ENCODE results near the gene PRR20G. TPM values are rescaled to one million over a fixed set of nuclear protein-coding genes. Genes with fewer than 3 reads are reported as not detected.

PRR20G gene
- total and polyA plus RNA-seq, 2 experiments from 2014 or later = 0.39 TPM; not detected in 1

- no peak for TF ChIP-seq CTCF (conservative IDR thresholded peaks at IDR 0.05; ENCODE audit: low read depth in 2 of 2)
- TF ChIP-seq JUNB (IDR thresholded peaks at IDR 0.05; ENCODE audit: unreplicated experiment) = no peak
Observed at GRCh38 chr3:127305499-127306060, 17.7 kb upstream of the PRR20G start (continued).

GRCh38 chr3:127304121-127304744 is 16.4 kb upstream of the PRR20G start:
- H3K4me2 ChIP-seq = no peak overlapping the region
- no peak overlapping the region for H3K27ac Mint-ChIP-seq
- no peaks in the 10 kb centered on the region for H3K9me2 ChIP-seq (ENCODE audit: insufficient read depth)
- H3K9me3 Mint-ChIP-seq = peaks cover 6% of the 10 kb centered on the region; the same call in 2 of the 3 replicates
- no peaks in the 10 kb centered on the region for H3K36me3 ChIP-seq (ENCODE audit: insufficient read depth)
- H3K27me3 ChIP-seq (ENCODE audit: insufficient read depth) = no peaks in the 10 kb centered on the region
- no peak overlapping the region for H3K4me3 Mint-ChIP-seq
- no peak overlapping the region for H3K27ac ChIP-seq (ENCODE audit: low read depth)
- ATAC-seq (peak; percentile 81), DNase-seq (ENCODE audit: low spot score) (peak; percentile 43)
- no peaks in the 10 kb centered on the region for H3K79me2 ChIP-seq (replicated peaks; ENCODE audit: insufficient read depth)
- no peaks in the 10 kb centered on the region; the same call in 2 of the 3 replicates for H3K36me3 Mint-ChIP-seq (ENCODE audit: low read depth)
- no peaks in the 10 kb centered on the region for H3K4me1 ChIP-seq (ENCODE audit: insufficient read depth)
- no peak overlapping the region for H3K4me3 ChIP-seq
- H3K4me1 Mint-ChIP-seq = no peaks in the 10 kb centered on the region; the same call in 2 of the 3 replicates
- H3F3A ChIP-seq (replicated peaks; ENCODE audit: low read depth) = no peaks in the 10 kb centered on the region
- peaks cover 9% of the 10 kb centered on the region for H3K27me3 Mint-ChIP-seq (ENCODE audit: insufficient read depth, low read depth, poor library complexity)
- H4K20me1 ChIP-seq (replicated peaks; ENCODE audit: insufficient read depth) = no peaks in the 10 kb centered on the region
- H2AFZ ChIP-seq = no peak overlapping the region
- TF ChIP-seq ZNF114 (CRISPR knock-in tag; IDR thresholded peaks at IDR 0.05) (no peak), JUNB (IDR thresholded peaks at IDR 0.05; ENCODE audit: unreplicated experiment) (no peak), ZNF331 (CRISPR knock-in tag; IDR thresholded peaks at IDR 0.05; ENCODE audit: low read depth) (no peak)

- no peak overlapping the region; the same call in 1 of the 2 replicates for H2AFZ ChIP-seq
- no peak overlapping the region for H3K27ac ChIP-seq (ENCODE audit: low read depth)
- no peaks in the 10 kb centered on the region for H3K36me3 ChIP-seq (ENCODE audit: insufficient read depth)
- H4K20me1 ChIP-seq (replicated peaks; ENCODE audit: insufficient read depth) = no peaks in the 10 kb centered on the region
- no peak overlapping the region for H3K4me3 Mint-ChIP-seq
- no peak overlapping the region for H3K4me3 ChIP-seq
- no peak overlapping the region for H3K27ac Mint-ChIP-seq
- H3K9me3 Mint-ChIP-seq = no peaks in the 10 kb centered on the region; the same call in 2 of the 3 replicates
- no peaks in the 10 kb centered on the region for H3K9me2 ChIP-seq (ENCODE audit: insufficient read depth)
- H3K79me2 ChIP-seq (replicated peaks; ENCODE audit: insufficient read depth) = no peaks in the 10 kb centered on the region
- no peaks in the 10 kb centered on the region for H3K4me1 ChIP-seq (ENCODE audit: insufficient read depth)
- no peak overlapping the region for H3K4me2 ChIP-seq
- H3K27me3 ChIP-seq (ENCODE audit: insufficient read depth) = no peaks in the 10 kb centered on the region
- ATAC-seq = no peak
- DNase-seq (ENCODE audit: low spot score) = no peak
- no peaks in the 10 kb centered on the region for H3K36me3 Mint-ChIP-seq (ENCODE audit: low read depth)
- peaks cover 2% of the 10 kb centered on the region for H3K27me3 Mint-ChIP-seq (ENCODE audit: insufficient read depth, low read depth, poor library complexity)
- H3K4me1 Mint-ChIP-seq = no peaks in the 10 kb centered on the region; the same call in 2 of the 3 replicates
- no peaks in the 10 kb centered on the region for H3F3A ChIP-seq (replicated peaks; ENCODE audit: low read depth)
- no peak for TF ChIP-seq ETS1 (IDR thresholded peaks at IDR 0.05)
- no peak for TF ChIP-seq STAT1 (IDR thresholded peaks at IDR 0.05; ENCODE audit: unreplicated experiment)
- no peak for TF ChIP-seq ZNF114 (CRISPR knock-in tag; IDR thresholded peaks at IDR 0.05)
- TF ChIP-seq CREB1 (CRISPR knock-in tag; IDR thresholded peaks at IDR 0.05; ENCODE audit: low read depth) = no peak
- no peak for TF ChIP-seq EZH2 (IDR thresholded peaks at IDR 0.05; ENCODE audit: low read depth, unreplicated experiment)
- TF ChIP-seq REST (IDR thresholded peaks at IDR 0.05; ENCODE audit: unreplicated experiment) = no peak
- no peak for TF ChIP-seq NANOG (IDR thresholded peaks at IDR 0.05; ENCODE audit: borderline replicate concordance)
- no peak for TF ChIP-seq JUNB (IDR thresholded peaks at IDR 0.05; ENCODE audit: unreplicated experiment)
Observed at GRCh38 chr3:127299276-127299675, 11.4 kb upstream of the PRR20G start.

Measured in GM23338 (cell line).